ENCODE measurements around the gene POMC. TPM values are rescaled to one million over a fixed set of nuclear protein-coding genes. Genes with fewer than 3 reads are reported as not detected.

Gene POMC
- total RNA-seq, 1 donor from 2014 or later = 7.5 TPM

DNA sequence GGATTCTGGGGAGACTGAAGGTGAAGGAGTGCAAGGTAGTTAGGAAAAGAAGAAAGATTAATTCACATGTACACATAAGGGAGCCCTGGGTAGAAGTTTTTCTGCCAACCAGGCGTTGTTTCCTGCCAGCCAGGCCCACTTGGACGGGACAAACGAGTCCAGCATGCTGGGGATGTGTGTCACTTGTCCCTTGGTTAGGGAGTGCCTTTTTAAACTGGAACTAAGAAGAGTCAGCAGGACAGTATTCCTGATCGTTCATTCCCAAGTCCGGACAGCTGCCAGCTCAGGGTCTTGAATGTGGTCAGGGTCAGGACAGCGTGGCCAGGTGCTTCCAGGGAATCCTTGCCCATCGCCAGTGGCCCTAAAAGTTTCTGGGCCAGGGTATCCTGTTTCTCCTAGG is 43.2 kb downstream of the POMC start:
- Histone ChIP-seq H3K4me1 (peaks cover 12% of the 10 kb centered on the region), H3K9me3 (replicated peaks) (no peaks in the 10 kb centered on the region), H3K4me3 (no peak overlapping the region), H3K27me3 (ENCODE audit: low read depth) (no peaks in the 10 kb centered on the region), H3K27ac (replicated peaks) (no peak overlapping the region), H3K36me3 (peaks cover 8% of the 10 kb centered on the region)
- TF ChIP-seq, protein P1, sequence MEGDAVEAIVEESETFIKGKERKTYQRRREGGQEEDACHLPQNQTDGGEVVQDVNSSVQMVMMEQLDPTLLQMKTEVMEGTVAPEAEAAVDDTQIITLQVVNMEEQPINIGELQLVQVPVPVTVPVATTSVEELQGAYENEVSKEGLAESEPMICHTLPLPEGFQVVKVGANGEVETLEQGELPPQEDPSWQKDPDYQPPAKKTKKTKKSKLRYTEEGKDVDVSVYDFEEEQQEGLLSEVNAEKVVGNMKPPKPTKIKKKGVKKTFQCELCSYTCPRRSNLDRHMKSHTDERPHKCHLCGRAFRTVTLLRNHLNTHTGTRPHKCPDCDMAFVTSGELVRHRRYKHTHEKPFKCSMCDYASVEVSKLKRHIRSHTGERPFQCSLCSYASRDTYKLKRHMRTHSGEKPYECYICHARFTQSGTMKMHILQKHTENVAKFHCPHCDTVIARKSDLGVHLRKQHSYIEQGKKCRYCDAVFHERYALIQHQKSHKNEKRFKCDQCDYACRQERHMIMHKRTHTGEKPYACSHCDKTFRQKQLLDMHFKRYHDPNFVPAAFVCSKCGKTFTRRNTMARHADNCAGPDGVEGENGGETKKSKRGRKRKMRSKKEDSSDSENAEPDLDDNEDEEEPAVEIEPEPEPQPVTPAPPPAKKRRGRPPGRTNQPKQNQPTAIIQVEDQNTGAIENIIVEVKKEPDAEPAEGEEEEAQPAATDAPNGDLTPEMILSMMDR (IDR thresholded peaks at IDR 0.05; ENCODE audit: borderline replicate concordance) = no peak
- intact Hi-C loops (cut with micrococcal nuclease) = no loop called here
- DNase-seq = no peak

DNA sequence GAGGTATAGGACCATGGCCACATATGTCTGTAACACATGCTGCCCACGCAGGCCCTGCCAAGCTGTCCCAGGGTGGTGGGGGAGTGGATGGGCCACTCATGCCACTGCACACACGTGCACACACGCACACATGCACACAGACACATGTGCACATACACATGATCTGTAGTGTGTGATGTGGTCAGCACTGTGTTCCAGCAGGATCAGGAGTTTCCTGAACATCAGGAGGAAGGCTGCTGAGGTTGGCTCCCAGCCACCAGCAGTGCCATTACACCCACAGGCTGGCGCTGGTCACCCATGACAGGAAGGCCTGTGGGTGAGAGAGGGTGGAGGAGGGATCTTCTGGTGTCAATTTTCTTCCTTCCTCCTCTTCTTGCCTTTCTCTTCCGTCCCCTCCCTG is 44.7 kb downstream of the POMC start:
- no peak overlapping the region for H3K4me3 ChIP-seq
- no peak for DNase-seq
- H3K9me3 ChIP-seq (replicated peaks) = no peaks in the 10 kb centered on the region
- no peaks in the 10 kb centered on the region for H3K27me3 ChIP-seq (ENCODE audit: low read depth)
- peaks cover 5% of the 10 kb centered on the region for H3K4me1 ChIP-seq
- intact Hi-C loops (cut with micrococcal nuclease) = no loop called here
- TF ChIP-seq, protein P1 (IDR thresholded peaks at IDR 0.05; ENCODE audit: borderline replicate concordance) = no peak
- H3K27ac ChIP-seq (replicated peaks) = no peak overlapping the region
- peaks cover 8% of the 10 kb centered on the region for H3K36me3 ChIP-seq

DNA sequence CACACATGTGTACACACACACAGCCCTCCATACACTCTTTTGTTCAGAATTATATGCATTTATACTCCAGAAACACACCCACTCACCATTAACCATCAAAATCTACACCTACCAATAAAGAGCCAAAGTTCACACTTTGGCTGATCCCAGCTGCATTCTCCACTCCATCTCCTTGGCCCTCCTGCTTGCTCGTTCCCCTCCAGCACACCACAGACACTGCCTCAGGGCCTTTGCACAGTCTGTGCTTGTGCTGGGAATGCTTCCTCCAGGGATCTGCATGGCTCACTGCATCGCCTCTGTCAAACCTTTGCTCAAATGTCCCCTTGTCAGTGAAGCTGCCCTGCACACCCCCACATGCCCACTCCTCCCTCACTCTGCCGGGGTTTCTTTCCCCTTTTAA is 46.0 kb downstream of the POMC start:
- intact Hi-C loops (cut with micrococcal nuclease) = no loop called here

DNA sequence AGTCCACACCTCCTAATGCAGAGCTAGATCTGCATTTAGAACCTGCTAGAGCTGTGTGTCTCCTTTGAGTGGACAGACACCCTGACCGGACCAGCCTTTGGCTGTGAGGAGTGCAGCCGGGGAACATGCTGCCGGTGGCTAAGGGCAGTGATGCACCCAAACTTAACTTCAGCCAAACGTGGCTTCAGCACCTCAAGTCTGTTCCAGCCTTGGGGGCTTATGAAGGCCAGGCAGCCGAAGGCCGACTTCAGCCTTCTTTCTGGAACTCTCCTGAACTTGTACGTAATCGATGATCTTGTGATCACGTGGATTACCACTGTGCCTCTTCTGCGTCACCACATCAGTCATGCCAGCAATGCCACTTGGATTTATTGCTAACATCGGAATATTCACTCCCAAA is 49.1 kb downstream of the POMC start:
- TF ChIP-seq, protein P1 (IDR thresholded peaks at IDR 0.05; ENCODE audit: borderline replicate concordance) = no peak
- intact Hi-C loops (cut with micrococcal nuclease) = no loop called here
- DNase-seq = no peak
- Histone ChIP-seq H3K27ac (replicated peaks) (no peak overlapping the region), H3K4me1 (no peaks in the 10 kb centered on the region), H3K36me3 (peaks cover 8% of the 10 kb centered on the region), H3K27me3 (ENCODE audit: low read depth) (no peaks in the 10 kb centered on the region), H3K9me3 (replicated peaks) (no peaks in the 10 kb centered on the region), H3K4me3 (no peak overlapping the region)

More for the DNA sequence above, 46.0 kb downstream of the POMC start:
- Histone ChIP-seq H3K4me1 (no peaks in the 10 kb centered on the region), H3K27ac (replicated peaks) (no peak overlapping the region), H3K36me3 (peaks cover 8% of the 10 kb centered on the region), H3K9me3 (replicated peaks) (no peaks in the 10 kb centered on the region), H3K4me3 (no peak overlapping the region), H3K27me3 (ENCODE audit: low read depth) (no peaks in the 10 kb centered on the region)
- TF ChIP-seq, protein P1 (IDR thresholded peaks at IDR 0.05; ENCODE audit: borderline replicate concordance) = no peak
- no peak for DNase-seq

DNA sequence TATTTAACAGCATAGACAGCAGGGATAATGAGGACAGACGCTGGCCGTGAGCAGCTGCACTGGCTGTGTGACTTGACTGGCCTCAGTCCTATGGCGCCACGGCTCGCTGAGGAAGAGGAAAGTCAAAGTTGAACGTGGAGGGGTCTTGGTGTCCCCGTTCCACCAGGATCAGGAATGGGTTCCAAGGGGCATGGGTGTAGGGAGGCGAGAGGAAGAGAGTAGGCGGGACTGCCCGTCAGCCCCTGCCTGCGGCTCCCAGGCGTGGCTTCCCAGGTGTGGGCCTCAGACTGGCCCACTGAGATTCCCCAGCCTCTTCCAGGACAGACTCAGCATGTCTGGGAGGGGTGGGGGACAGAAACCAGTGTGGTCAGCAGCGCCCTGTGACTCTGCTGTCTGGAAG is 51.4 kb downstream of the POMC start:
- TF ChIP-seq, protein P1 (IDR thresholded peaks at IDR 0.05; ENCODE audit: borderline replicate concordance) = no peak
- no peak for DNase-seq
- H3K4me3 ChIP-seq = no peak overlapping the region
- H3K27me3 ChIP-seq (ENCODE audit: low read depth) = no peaks in the 10 kb centered on the region
- no peak overlapping the region for H3K27ac ChIP-seq (replicated peaks)
- H3K9me3 ChIP-seq (replicated peaks) = no peaks in the 10 kb centered on the region
- intact Hi-C loops (cut with micrococcal nuclease) = no loop called here
- H3K4me1 ChIP-seq = no peaks in the 10 kb centered on the region
- no peaks in the 10 kb centered on the region for H3K36me3 ChIP-seq

DNA sequence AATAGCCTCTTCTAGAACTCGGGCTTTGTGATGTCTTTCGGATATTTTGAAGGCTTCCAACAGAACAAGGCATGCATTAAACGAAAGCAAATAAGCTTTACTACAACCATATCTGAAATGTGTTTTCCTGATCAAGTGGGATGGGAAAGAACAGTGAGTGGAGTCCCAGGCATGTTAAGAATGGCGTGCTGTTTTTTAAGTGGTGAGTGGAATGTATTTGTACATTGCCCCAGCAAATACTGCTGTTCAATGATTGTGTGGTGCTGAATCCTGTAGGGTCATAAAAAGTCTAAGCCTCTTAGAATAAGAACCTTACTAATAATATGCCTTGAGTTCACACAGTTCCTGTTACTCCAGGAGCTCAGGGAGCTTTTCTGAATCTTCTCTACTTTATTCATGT is 52.5 kb downstream of the POMC start:
- Histone ChIP-seq H3K27me3 (ENCODE audit: low read depth) (no peaks in the 10 kb centered on the region), H3K9me3 (replicated peaks) (no peaks in the 10 kb centered on the region)

More for the DNA sequence above, 52.5 kb downstream of the POMC start:
- no peak overlapping the region for H3K4me3 ChIP-seq
- no peaks in the 10 kb centered on the region for H3K36me3 ChIP-seq
- TF ChIP-seq, protein P1 (IDR thresholded peaks at IDR 0.05; ENCODE audit: borderline replicate concordance) = no peak
- no peak for DNase-seq
- H3K4me1 ChIP-seq = no peaks in the 10 kb centered on the region
- H3K27ac ChIP-seq (replicated peaks) = no peak overlapping the region
- intact Hi-C loops (cut with micrococcal nuclease) = no loop called here

Data from left ventricle myocardium inferior (tissue), 1 donor.